Activated naive CD4-positive, alpha-beta T cell (primary cell): ENCODE data around the gene NEK11.

Experiments
- DNase-seq, 4 experiments: peaks; one replicate each; lab custom pipeline; 2025; lab: John Stamatoyannopoulos, UW

Gene NEK11

DNA sequence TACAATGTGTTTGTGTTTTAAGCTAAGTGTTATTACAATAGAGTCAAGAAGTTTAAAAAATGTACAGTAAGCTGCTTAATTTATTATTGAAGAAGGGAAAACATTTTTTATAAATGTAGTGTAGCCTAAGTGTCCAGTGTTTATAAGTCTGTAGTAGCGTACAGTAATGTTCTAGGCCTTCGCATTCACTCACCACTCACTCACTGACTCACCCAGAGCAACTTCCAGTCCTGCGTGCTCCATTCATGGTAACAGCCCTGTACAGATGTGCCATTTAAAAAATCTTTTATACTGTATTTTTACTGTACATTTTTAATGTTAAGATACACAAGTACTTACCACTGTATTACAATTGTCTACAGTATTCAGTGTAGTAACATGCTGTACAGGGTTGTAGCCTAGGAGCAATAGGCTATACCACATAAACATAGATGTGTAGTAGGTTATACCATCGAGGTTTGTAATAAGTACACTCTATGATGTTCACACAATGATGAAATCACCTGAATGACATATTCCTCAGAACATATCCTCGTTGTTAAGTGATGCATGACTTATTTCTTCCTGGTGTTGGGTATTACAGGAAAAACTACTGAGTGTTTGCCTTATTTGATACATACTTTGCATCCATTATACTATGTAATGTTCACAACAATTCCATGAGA lies 198.3 kb downstream of the NEK11 start:
- no peak for DNase-seq

DNA sequence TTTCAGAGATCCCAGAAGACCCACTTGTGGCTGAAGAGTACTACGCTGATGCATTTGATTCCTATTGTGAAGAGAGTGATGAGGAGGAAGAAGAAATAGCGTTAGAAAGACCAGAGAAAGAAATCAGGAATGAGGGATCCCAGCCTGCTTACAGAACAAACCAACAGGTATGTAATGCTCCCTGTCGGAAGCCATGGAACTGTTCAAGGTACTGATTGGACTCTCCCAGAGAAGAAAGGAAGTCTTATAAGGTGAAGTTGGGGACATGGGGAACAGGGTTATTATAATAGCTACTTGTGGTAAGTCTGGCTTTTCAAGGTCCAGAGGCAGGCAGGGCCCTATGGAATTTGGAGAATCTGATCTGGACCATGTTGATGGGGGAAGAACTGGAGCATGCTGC lies 201.8 kb downstream of the NEK11 start:
- DNase-seq: no peak

DNA sequence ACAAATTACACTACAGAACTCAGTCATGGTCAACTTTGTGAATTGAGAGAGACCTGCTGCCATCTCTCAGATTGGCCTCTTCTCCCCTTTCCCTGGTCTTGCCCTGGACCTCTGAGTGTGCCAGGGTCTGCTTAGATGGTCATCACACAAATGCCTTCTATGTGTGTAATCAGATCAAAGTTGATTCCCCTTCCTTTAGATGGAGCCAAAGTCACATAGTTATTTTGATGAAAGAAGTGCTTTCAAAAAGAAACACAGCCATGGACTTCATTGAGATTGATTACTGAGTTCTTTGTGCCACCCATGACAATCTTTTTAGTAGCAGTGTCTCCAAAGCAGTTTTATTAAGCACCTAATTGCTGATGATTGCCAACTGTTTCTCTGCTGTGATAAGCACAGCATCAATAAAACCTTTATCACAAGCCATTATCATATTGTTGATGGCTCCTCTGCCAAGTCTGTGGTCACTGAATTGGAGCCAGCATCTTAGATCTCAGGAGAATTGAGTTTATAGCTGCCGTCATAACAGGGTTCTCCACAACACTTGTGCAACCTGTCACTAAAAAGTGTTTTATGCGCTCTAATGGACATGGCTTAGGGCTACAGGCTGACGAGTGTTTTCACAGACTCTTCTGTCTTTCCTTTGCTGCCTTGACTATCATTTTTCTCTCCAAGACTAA lies 205.2 kb downstream of the NEK11 start:
- DNase-seq: no peak

DNA sequence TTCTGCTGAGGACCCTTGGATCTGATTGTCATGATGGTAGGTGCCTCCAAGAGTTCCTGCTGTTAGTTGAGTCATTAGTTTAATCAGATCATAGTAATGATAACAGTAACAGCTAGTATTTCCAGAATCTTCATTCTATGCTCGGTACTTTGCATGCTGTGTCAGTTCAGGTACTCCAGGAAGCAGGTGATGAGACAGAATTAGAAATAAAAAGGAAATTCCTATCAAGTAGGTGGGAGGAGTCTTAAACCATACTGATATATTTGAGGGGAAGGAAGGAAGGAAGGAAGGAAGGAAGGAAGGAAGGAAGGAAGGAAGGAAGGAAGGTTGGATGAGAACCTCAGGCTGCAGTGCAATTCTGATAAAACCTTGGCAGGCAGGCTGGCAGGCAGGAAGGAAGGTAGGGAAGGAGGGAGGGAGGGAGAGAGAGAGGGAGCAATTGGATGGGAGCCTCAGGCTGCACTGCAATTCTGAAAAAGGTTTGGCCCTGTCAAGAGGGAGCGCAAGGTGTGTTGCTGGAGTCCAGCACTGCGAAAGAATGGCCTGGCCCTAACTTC lies 206.1 kb downstream of the NEK11 start:
- DNase-seq: no peak

DNA sequence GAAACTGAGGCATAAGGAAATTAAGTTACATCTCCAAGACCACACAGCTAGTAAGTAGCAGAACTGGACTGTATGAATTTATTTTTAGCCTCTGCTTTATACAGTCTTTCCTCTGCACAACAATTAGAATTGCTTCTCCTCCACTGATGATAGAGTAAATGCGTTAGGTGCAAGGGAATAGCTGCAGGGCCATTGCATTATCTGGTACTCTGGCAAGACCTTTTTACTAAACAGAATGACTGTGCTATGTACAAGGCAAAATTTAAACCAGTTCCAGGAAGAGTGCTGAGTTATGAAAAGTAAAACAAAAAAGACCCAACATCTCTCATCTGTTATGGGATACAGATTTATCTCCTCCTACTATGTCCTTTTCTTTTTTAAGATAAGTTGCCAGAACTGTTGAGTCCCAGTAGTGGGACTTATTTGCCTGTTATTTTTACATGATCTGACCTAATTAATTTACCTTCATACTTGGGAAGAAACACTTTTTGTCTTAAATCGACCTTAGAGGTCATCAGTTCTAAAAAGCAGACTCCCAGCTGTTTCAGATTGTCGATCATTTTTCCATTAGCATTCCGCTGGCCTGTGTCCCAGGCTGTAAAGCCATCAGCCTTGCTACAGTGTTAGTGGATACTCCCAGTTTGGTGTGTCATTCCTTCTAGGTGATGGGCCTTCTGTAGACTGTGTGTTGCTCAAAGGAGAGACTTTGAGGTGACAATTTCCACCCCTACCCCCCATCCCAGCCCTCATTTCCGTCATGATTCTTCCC lies 207.4 kb downstream of the NEK11 start:
- no peak for DNase-seq

DNA sequence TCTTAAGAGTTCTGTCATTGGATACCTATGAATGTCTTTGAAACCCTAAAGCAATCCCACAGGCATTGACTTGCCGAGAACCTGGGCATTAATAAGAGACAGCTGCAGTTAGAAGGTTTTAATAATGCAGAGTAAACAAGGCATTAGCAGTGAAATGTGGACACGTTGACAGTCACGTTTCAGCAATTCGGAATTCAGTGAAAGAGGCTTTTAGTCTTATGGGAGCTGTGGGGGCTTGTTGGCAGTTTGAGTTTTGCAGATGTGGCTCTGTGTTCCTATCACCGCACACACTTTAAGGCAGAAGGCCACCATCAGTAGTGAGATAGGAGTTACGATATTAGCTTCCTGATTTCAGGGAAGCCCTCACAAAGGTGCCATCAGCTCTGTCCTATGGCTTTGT lies 209.7 kb downstream of the NEK11 start:
- no peak for DNase-seq

DNA sequence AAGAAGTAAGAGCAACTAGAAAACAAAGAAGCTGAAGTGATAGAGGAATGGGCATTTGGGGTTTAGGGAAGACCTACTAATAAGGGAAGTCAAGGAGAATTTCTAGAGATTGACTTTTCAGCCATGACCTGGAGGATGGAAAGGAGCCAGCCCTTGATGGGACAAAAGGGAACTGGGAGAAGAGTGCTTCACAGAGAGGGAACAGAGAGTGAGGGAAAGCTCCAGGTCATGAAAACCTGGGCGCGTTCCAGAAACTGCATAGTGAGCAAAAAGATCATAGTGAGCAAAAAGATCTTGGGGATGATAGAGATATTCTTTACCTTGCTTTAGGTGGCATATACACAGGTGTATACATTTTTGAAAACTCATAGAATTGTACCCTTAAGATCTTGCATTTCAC lies 211.8 kb downstream of the NEK11 start:
- DNase-seq: no peak

DNA sequence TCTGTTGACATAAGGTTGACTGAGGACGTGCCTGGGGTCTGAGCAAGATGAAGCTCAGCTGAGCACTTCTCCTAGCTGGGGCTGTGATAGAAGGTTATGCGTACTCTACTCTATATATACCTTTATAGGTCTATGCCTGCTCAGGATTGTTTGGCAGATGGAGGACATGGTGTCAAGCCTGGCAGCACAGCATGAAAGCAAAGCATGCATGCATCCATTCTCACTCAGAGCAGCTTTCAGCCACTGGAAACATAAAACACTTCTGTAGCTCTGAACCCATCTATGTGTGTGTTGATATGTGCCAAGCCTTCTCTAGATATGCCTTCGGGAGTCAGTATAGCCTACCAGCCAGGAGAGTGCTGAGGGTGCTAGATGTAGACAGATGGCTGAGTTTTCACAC lies 212.6 kb downstream of the NEK11 start:
- no peak for DNase-seq

DNA sequence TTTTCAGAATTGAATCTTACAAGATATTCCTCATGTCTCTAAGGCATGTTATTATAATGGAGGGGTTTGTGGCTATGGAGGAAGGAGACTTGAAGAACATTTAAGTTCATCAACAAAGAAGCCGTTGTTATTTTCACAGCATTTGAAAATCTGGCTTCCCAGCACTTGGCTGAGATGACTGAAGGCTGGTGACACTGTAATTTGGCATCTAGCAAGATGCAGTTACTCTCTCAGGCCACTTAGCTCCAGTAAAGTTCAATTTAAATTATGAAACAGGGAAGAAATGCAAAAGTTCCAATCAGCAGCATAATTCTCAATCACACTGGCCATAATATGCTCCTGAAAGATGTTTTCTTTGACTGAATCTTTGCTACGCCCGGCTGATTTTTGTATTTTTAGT lies 215.5 kb downstream of the NEK11 start:
- DNase-seq: no peak

DNA sequence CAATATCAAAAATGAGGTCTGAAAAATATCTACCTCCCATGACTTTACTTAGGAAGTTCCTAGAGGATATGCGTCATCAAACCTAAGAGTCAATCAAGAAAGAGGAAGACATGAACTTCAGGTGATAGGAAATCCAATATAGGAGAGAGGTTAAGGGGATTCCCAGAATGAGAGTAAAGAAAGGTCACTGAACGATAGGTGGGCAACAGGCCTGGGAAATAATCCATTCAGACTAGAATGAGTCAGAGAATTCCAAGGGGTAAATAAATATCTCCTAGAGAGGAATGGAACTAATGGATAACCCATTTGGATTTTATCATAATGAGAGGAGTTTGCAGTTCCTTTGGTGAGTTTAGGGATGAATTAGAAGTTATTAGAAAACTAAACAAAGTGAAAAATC lies 223.8 kb downstream of the NEK11 start:
- DNase-seq: no peak

DNA sequence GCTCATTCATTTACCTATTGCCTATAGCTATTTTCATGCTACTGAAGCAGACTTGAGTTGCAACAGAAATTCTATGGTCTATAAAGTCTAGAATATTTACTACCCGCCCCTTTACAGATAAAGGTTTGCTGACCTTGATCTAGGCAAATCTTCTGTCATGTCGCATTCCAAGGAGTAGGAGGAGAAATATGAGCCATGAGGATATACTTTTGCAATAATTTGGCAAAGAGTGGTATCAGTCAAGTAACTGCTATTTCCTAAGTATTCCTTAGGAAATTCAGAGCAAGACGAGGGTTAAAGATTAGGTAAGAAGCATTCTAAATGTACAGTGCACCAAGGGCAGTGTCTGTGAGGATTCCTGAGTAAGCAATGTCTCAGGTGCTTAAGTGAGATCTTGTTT lies 233.8 kb downstream of the NEK11 start:
- DNase-seq: no peak

DNA sequence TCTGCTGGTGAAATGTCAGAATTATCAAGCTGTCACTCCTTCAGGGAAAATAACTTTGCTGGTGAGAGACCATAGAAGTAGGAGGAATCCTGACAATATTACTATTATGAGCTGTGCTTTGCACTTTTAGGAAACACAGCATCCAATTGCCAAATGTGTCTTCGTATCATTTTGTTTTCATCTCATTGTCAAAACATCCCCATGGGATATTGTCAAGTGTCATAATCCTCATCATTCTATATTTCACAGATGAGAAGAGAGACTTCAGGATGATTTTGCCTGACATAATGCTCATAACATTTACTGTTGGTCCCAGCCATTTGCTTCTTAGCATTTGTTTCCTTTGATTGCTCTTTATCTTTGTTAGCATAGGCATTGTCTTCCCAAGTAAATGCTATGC lies 234.4 kb downstream of the NEK11 start:
- DNase-seq: no peak

DNA sequence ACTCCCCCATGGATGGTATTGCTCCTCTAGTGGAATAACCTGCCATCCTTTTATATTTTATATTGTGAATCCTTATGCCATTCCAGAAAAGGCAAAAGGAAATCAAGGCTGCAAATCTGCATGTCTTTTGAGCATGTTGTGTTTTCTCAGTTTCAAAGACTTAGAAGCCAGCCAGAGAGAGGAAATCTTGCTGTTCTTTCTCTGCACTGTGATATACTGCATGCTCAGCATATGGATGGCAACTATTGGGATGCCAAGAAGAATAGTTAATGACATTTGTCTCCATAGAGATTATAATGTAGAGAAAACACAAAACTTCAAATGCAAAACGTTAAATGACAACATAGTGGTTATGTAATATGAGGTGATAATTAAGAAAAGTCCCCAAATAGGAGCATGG lies 248.9 kb downstream of the NEK11 start:
- DNase-seq: no peak

DNA sequence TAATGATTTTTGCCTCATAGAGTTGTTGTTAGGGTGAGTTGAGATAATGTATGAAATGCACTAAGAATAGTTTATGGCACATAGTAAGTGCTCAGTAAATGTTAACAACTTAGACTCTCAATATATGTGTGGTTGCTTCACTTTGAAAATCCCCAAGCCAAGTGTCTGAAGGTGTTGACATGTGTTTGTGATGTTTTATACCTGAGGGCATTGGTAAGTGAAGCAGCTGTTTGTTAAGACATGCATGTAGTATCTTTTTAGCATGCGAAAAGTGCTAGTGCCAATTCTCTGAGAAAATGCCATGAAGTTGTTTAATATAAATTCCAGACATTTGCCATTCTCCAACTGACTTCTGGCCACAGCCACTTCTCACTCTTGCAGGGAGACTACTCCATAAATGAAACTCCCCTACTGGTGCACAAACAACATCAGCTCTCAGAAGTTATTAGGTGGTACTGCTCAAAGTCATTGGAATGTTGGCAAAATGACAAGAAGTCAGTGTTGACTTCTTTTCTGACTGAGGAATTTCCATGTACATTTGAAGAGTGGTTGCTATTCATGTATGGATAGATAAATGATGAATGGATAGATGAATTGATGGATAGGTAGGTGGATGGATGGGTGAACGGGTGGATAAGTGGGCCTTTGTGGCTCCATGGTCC lies 251.3 kb downstream of the NEK11 start:
- DNase-seq: no peak

DNA sequence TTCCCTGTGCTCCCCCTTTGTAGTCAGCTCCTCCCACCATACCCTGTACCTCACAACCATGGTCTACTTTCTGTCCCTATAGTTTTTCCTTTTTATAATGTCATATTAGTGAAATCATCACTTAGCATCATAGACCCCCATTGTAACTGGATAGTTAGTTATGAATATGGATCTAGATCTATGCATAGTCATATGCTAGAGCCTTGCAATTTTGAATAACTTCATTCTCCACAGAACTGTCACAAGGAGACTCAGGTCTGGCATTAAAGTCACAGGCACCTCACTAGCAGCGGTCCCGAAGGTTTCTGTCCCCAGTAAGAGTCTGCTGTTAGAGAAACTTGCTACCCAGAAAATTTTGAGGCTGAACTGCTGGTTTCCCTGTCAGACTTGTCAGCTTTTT lies 252.9 kb downstream of the NEK11 start:
- DNase-seq: no peak

DNA sequence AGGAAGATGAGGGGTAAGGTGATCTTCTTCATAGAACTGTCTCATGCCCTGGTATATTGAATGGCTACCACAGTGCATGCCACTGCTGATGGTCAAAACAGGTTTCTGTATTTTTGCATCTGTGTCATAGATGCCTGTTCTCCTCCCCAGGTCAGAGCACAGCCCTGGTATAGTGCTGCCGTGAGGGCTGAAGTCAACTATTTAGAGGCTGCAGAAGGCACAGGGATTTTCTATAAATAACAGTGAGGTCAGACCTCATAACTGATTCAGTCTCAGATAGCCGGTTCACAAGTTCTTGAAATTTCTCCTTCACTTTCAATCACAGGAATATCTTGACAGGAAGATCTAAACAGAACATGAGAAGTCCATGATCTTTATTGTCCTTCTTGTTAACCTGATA lies 255.7 kb downstream of the NEK11 start:
- DNase-seq: no peak

DNA sequence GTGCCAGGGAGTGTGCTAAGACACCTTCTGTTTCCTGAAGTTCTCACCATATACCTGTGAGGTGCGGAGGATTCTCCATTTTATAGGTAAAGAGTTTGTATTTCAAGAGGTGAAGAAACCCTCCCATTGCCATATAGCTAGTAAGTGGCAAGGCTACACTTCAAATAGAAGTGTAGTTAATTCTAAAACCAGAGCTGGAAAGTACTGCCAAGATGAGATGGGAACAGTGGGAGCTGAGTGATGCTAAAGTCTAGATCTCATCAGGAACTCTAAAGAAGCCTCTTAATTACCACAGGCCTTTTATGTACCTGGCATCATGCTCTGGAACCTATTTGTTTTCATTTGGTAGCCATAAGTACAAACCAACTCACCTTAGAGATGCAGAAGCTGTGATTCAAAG lies 256.3 kb downstream of the NEK11 start:
- no peak for DNase-seq

DNA sequence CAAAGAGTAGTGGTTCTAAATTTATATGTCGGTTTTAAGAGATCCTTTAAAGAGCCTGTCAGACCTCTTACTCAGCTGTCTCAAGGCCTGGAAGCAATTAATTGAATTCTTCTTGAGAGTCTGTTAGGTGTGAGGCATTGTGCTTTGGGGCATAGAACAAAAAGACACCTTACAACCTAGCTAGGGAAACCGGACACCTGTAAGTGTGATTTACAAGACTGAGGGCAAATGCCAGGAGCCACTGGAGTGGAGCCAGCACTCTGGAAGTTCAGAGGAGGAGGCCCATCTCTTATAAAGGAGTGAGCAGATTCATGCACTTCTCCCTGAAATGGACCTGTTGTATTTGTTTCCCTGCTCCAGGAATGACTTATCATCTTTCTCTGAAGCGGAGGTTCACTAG lies 257.2 kb downstream of the NEK11 start:
- no peak for DNase-seq

DNA sequence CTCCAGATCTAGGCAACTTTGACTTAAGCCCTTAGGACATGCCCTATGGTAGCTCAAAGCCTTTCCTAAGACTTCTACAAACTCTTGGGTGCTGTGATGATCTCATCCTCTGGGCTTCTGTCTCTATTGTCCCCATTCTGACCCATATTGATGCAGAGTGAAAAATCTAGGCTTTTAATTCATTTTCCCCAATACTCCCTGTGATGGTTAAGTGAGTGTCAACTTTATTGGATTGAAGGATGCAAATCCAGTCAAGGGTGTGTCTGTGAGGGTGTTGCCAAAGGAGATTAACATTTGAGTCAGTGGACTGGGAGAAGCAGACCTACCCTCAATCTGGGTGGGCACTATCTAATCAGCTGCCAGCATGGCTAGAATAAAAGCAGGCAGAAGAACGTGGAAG lies 257.6 kb downstream of the NEK11 start:
- no peak for DNase-seq

DNA sequence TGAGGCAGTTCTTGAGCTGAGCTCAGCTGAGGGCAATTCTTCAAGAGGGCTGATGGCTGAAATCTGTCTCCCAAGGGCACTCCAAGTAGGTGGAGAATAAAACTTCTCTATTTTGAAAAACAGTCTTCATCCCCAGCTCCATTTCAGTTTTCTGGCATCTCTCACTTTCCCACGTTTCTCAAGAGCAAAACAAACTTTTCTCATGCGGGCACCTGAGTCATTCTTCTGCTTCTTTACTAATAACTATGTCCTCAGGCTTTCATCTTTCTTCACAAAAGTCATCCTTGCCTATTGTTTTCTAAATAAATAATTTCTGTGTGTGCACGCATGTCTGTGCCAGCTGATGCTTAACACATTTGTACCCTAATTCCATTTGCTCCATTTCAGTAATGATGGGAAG lies 258.8 kb downstream of the NEK11 start:
- DNase-seq: no peak

DNA sequence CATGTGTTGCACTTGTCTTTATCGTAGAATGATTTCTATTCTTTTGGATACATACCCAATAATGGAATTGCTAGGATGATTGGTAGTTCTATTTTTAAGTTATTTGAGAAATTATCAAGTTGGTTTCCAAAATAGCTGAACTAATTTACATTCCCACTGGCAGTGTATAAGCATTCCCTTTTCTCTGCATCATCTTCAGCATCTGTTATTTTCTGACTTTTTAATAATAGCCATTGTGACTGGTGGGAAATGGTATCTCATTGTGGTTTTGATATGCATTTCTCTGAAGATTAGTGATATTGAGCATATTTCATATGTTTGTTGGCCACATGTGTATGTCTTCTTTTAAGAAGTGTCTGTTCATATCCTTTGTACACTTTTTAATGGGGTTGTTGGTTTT lies 273.2 kb downstream of the NEK11 start:
- DNase-seq: no peak

DNA sequence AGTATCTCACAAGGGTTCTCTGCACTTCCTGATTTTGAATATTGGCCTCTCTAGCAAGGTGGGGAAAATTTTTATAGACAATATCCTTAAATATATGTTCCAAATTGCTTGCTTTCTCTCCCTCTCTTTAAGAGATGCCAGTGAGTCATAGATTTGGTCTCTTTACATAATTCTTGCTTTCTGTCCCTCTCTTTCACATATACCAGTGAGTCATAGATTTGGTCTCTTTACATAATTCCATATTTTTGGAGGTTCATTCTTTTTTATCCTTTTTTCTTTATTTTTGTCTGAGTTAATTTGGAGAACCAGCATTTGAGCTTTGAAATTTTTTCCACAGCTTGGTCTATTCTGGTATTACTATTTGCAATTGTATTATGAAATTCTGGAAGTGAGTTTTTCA lies 277.2 kb downstream of the NEK11 start:
- no peak for DNase-seq

DNA sequence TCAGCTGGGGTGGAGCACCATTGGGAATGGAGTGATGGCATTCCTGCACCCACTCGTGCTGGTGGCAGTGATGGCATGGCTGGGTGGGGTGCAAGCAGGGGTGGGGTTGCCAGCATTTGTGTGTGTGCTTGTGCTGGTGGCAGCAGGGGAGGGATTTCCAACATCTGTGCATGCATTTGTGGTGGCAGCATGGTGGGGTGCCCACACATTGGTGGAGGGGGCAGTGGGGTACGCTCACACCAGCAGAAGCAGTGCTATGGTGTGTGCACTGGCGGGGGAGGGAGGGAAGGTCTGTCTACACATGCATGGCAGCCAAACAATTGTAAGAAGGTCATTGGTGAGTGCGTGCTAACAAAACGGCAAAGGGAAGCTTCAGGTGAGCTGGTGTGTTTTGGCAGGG lies 278.2 kb downstream of the NEK11 start:
- no peak for DNase-seq
